Measurements from ENCODE around the gene KCNJ11. TPM values are rescaled to one million over a fixed set of nuclear protein-coding genes. Genes with fewer than 3 reads are reported as not detected.

Gene KCNJ11
- total and polyA plus RNA-seq, 10 of the 15 experiments (the other 5 are each of a cell fraction or from before 2014, with no cell fraction given), result 0.06 to 0.56 (median 0.21) TPM; not detected in 6

GRCh38 chr11:17343907-17344306, 44.6 kb downstream of the KCNJ11 start:
- RAD21 ChIA-PET (ENCODE audit: unreplicated experiment), result no interaction called here
- SMC1A ChIA-PET (ENCODE audit: uncharacterized antibody, unreplicated experiment), result interaction anchor here (0.9 kb wide), 1 partner anchor 10 kb away, joined by 3 read pairs; no protein-coding TSS in a partner anchor
- POLR2A ChIA-PET, result no interaction called here
- no TSS peak for BruUV-seq (replicated peaks)
- no peaks in the 10 kb centered on the region for H3K9me3 ChIP-seq (replicated peaks; ENCODE audit: control insufficient read depth, insufficient read depth, low read length)
- no peak overlapping the region for H3K27ac ChIP-seq (ENCODE audit: control insufficient read depth, insufficient read depth)
- in situ Hi-C loops (cut with MboI) (no loop called here), intact Hi-C loops (cut with micrococcal nuclease; ENCODE audit: unreplicated experiment) (no loop called here)
- DNase-seq (ENCODE audit: low read depth, low spot score) (no peak), FAIRE-seq (no peak), ATAC-seq (no peak)
- no peaks in the 10 kb centered on the region for H3K4me1 ChIP-seq (ENCODE audit: control insufficient read depth, insufficient read depth, low read length)
- no peaks in the 10 kb centered on the region for H4K20me1 ChIP-seq (ENCODE audit: control insufficient read depth, insufficient read depth)
- H3K27me3 ChIP-seq (replicated peaks in 1 of 2; ENCODE audit: control insufficient read depth in 2 of 2, insufficient read depth in 2 of 2, low read length in 1 of 2), result no peaks in the 10 kb centered on the region
- no peak overlapping the region for H2AFZ ChIP-seq (ENCODE audit: control insufficient read depth, low read depth, low read length)
- H3K36me3 ChIP-seq (ENCODE audit: control insufficient read depth in 2 of 2, insufficient read depth in 2 of 2, low read length in 1 of 2), result no peaks in the 10 kb centered on the region
- H3K4me3 ChIP-seq, result no peak overlapping the region
- H3K4me2 ChIP-seq (ENCODE audit: control insufficient read depth, insufficient read depth), result no peak overlapping the region
- no peaks in the 10 kb centered on the region for H3K79me2 ChIP-seq (ENCODE audit: control insufficient read depth, insufficient read depth, low read length)
- 4% methylated on average over 1 of the region's 1 CpG for WGBS (ENCODE audit: insufficient coverage, insufficient replicate concordance, low lambda C conversion rate, missing lambda C conversion rate)
- CTCF ChIA-PET, result no interaction called here
- no peak overlapping the region for H3K9ac ChIP-seq (ENCODE audit: control insufficient read depth, insufficient read depth, low read length)
- TF ChIP-seq CHD4 (IDR thresholded peaks at IDR 0.05) (no peak), ATF7 (IDR thresholded peaks at IDR 0.05; ENCODE audit: low read depth) (no peak), IKZF2 (IDR thresholded peaks at IDR 0.05) (no peak), E4F1 (IDR thresholded peaks at IDR 0.05; ENCODE audit: borderline replicate concordance, partially characterized antibody) (no peak), NR2C1 (IDR thresholded peaks at IDR 0.05) (no peak), BMI1 (IDR thresholded peaks at IDR 0.05; ENCODE audit: borderline replicate concordance) (no peak), MXI1 (IDR thresholded peaks at IDR 0.05; ENCODE audit: low read depth, low read length) (no peak), KDM1A (IDR thresholded peaks at IDR 0.05; ENCODE audit: borderline replicate concordance) (no peak), PRDM15 (CRISPR knock-in tag; IDR thresholded peaks at IDR 0.05) (no peak), FOS (IDR thresholded peaks at IDR 0.05; ENCODE audit: borderline replicate concordance, extremely low read depth, insufficient read length) (no peak), GABPA (IDR thresholded peaks at IDR 0.05; ENCODE audit: low read depth) (no peak), NFYA (IDR thresholded peaks at IDR 0.05; ENCODE audit: borderline replicate concordance, low read depth, low read length) (no peak), ZBTB4 (CRISPR knock-in tag; IDR thresholded peaks at IDR 0.05) (no peak)
